Left renal cortex interstitium (tissue), 4 donors: Measurements from ENCODE around the gene ARRDC1. TPM values are rescaled to one million over a fixed set of nuclear protein-coding genes. Genes with fewer than 3 reads are reported as not detected.

Experiments
- polyA plus RNA-seq, 4 donors: library from polyadenylated mRNA; unstranded; fragments of 120-200 nt; gene quantifications; one replicate each; pipeline ENCODE4 v1.2.1, GENCODE V29; 2013; ENCODE audit not compliant: insufficient read length in 4 of 4

ARRDC1 gene
- polyA plus RNA-seq, 4 donors = 25.4 to 49.0 (median 37.0) TPM

Other genes with a start within 250 kb of the ARRDC1 start
- 10 to 100 TPM in 3 of 4 donors, 1 to 10 TPM in 1; 8.1 to 26.1 (median 19.7) TPM for gene EXD3, start 182.5 kb upstream of the ARRDC1 start, polyA plus RNA-seq
- 10 to 100 TPM in 1 of 4 donors, 1 to 10 TPM in 3; 4.3 to 13.1 (median 9.1) TPM for gene NOXA1, start 182.3 kb upstream of the ARRDC1 start, polyA plus RNA-seq
- gene ENTPD8, start 164.3 kb upstream of the ARRDC1 start, polyA plus RNA-seq = under 1 TPM; 0.35 to 0.74 (median 0.64) TPM
- gene NSMF, start 146.4 kb upstream of the ARRDC1 start, polyA plus RNA-seq = 10 to 100 TPM; 48.1 to 52.4 (median 49.4) TPM
- gene PNPLA7, start 55.3 kb upstream of the ARRDC1 start, polyA plus RNA-seq = 1 to 10 TPM; 1.4 to 3.9 (median 2.7) TPM
- gene MRPL41, start 53.8 kb upstream of the ARRDC1 start, polyA plus RNA-seq = 10 to 100 TPM; 15.1 to 31.1 (median 25.3) TPM
- gene DPH7, start 26.8 kb upstream of the ARRDC1 start, polyA plus RNA-seq = 10 to 100 TPM; 34.9 to 74.0 (median 52.8) TPM
- gene ZMYND19, start 15.2 kb upstream of the ARRDC1 start, polyA plus RNA-seq = 10 to 100 TPM; 17.6 to 26.5 (median 23.4) TPM
- 10 to 100 TPM; 64.0 to 89.3 (median 74.9) TPM for gene EHMT1, start 13.3 kb downstream of the ARRDC1 start, polyA plus RNA-seq